ENCODE data around the gene TMEM131L.
"Not testable (repeated sequence)": the region's sequence is repeated elsewhere in the genome, so short reads cannot be mapped to it uniquely, and the experiment has no call there.

TMEM131L gene

GRCh38 chr4:153499005-153499404 lies 32.8 kb downstream of the TMEM131L start:
- DNase-seq (ENCODE audit: low read depth): no peak

- no peak for DNase-seq (ENCODE audit: low read depth)
Observed at GRCh38 chr4:153501578-153501977, 35.4 kb downstream of the TMEM131L start.

GRCh38 chr4:153502584-153502983 lies 36.4 kb downstream of the TMEM131L start:
- no peak for DNase-seq (ENCODE audit: low read depth)

GRCh38 chr4:153506341-153507309 lies 40.5 kb downstream of the TMEM131L start:
- no peak for DNase-seq (ENCODE audit: low read depth)

GRCh38 chr4:153507310-153508073 lies 41.3 kb downstream of the TMEM131L start:
- DNase-seq (ENCODE audit: low read depth): no peak

GRCh38 chr4:153509212-153509611 lies 43.1 kb downstream of the TMEM131L start:
- DNase-seq (ENCODE audit: low read depth): not testable (repeated sequence)

- no peak for DNase-seq (ENCODE audit: low read depth)
Observed at GRCh38 chr4:153509724-153510123, 43.6 kb downstream of the TMEM131L start.

GRCh38 chr4:153510252-153511001 lies 44.3 kb downstream of the TMEM131L start:
- DNase-seq (ENCODE audit: low read depth): no peak

GRCh38 chr4:153511104-153511503 lies 44.9 kb downstream of the TMEM131L start:
- no peak for DNase-seq (ENCODE audit: low read depth)

- DNase-seq (ENCODE audit: low read depth): no peak
Observed at GRCh38 chr4:153512162-153512852, 46.1 kb downstream of the TMEM131L start.

GRCh38 chr4:153512952-153513500 lies 46.9 kb downstream of the TMEM131L start:
- no peak for DNase-seq (ENCODE audit: low read depth)

GRCh38 chr4:153513596-153513995 lies 47.4 kb downstream of the TMEM131L start:
- DNase-seq (ENCODE audit: low read depth): no peak

- no peak for DNase-seq (ENCODE audit: low read depth)
Observed at GRCh38 chr4:153514001-153514526, 47.9 kb downstream of the TMEM131L start.

GRCh38 chr4:153514688-153515426 lies 48.7 kb downstream of the TMEM131L start:
- no peak for DNase-seq (ENCODE audit: low read depth)

- DNase-seq (ENCODE audit: low read depth): no peak
Observed at GRCh38 chr4:153517159-153517558, 51.0 kb downstream of the TMEM131L start.

GRCh38 chr4:153518001-153518400 lies 51.8 kb downstream of the TMEM131L start:
- DNase-seq (ENCODE audit: low read depth): no peak

- DNase-seq (ENCODE audit: low read depth): no peak
Observed at GRCh38 chr4:153518637-153519389, 52.7 kb downstream of the TMEM131L start.

GRCh38 chr4:153519687-153520086 lies 53.5 kb downstream of the TMEM131L start:
- no peak for DNase-seq (ENCODE audit: low read depth)

GRCh38 chr4:153520227-153520626 lies 54.1 kb downstream of the TMEM131L start:
- no peak for DNase-seq (ENCODE audit: low read depth)
